Caco-2 (cell line): ENCODE results near the gene VEPH1. TPM values are rescaled to one million over a fixed set of nuclear protein-coding genes. Genes with fewer than 3 reads are reported as not detected.

Source experiments
- BruUV-seq: library from RNA; stranded (reverse); fragments of 400-500 nt; replicated peaks from 2 replicates; lab custom pipeline; 2021; lab: Mats Ljungman, UMichigan
- CTCF ChIA-PET: fragments of 300-600 bp; sonication (Branson Sonifier 250); formaldehyde crosslinking; loops from one replicate; lab custom pipeline; 2022; ENCODE audit warnings: antibody characterized with exemption; lab: Charles Lee
- POLR2A ChIA-PET: fragments of 300-600 bp; sonication (Branson Sonifier 250); formaldehyde crosslinking; loops from one replicate; lab custom pipeline; 2022; ENCODE audit warnings: antibody characterized with exemption; lab: Charles Lee
- DNase-seq, 2 experiments: peaks; one replicate each; pipeline versions ENCODE4 v3.0.0 to v3.0.0-alpha.2; 2020 to 2022
- H3K27me3 ChIP-seq: replicated peaks from 2 replicates; pipeline ENCODE4 v1.6.0; 2011; ENCODE audit warnings: low read length; ENCODE audit not compliant: control insufficient read depth, insufficient read depth
- H3K36me3 ChIP-seq: 2 replicates; pipeline ENCODE4 v1.5.1; 2011; ENCODE audit warnings: low read length; ENCODE audit not compliant: control insufficient read depth, insufficient read depth
- H3K4me1 ChIP-seq: fragments of 250-450 bp; sonication (Bioruptor Pico); 2 replicates; pipeline ENCODE4 v1.5.1; 2020; ENCODE audit warnings: mild to moderate bottlenecking
- H3K4me3 ChIP-seq: 2 replicates; pipeline ENCODE4 v1.5.1; 2011; ENCODE audit warnings: low read depth, mild to moderate bottlenecking, control low read depth, low read length
- H3K9me3 ChIP-seq: fragments of 250-450 bp; sonication (Bioruptor Pico); 2 replicates; pipeline ENCODE4 v1.5.1; 2020; ENCODE audit warnings: mild to moderate bottlenecking, moderate library complexity
- H3K27ac Mint-ChIP-seq: one replicate; pipeline ENCODE4 v1.8.0; 2022; ENCODE audit warnings: mixed read lengths; ENCODE audit not compliant: unreplicated experiment
- H3K27me3 Mint-ChIP-seq: one replicate; pipeline ENCODE4 v1.8.0; 2022; ENCODE audit warnings: mixed read lengths; ENCODE audit not compliant: insufficient read depth, unreplicated experiment
- H3K36me3 Mint-ChIP-seq: one replicate; pipeline ENCODE4 v1.8.0; 2022; ENCODE audit warnings: mild to moderate bottlenecking, mixed read lengths; ENCODE audit not compliant: insufficient read depth, unreplicated experiment
- H3K4me1 Mint-ChIP-seq: one replicate; pipeline ENCODE4 v1.8.0; 2022; ENCODE audit warnings: low read depth, mixed read lengths; ENCODE audit not compliant: unreplicated experiment
- H3K4me3 Mint-ChIP-seq: one replicate; pipeline ENCODE4 v1.8.0; 2022; ENCODE audit warnings: mild to moderate bottlenecking, moderate library complexity, mixed read lengths; ENCODE audit not compliant: unreplicated experiment
- H3K9me3 Mint-ChIP-seq: one replicate; pipeline ENCODE4 v1.8.0; 2022; ENCODE audit warnings: mixed read lengths; ENCODE audit not compliant: unreplicated experiment
- intact Hi-C: fragments of 100-400 bp; cut with micrococcal nuclease; formaldehyde crosslinking; loops from one replicate; pipeline ENCODE4 v1.10.0; 2022; ENCODE audit not compliant: unreplicated experiment
- total RNA-seq: library from RNA; stranded (reverse); gene quantifications from 2 replicates; pipeline ENCODE4 v1.2.3, GENCODE V29; 2022
- TF ChIP-seq, protein P1 (sequence below), 2 experiments: fragments of 200-600 bp in 1 of 2; IDR thresholded peaks; 1 replicate in 1 of 2; 2 replicates in 1 of 2; pipeline versions ENCODE4 v1.5.1 to v1.8.0; 2011 to 2022; ENCODE audit warnings: antibody characterized with exemption in 1 of 2, control low read depth in 1 of 2, inconsistent platforms in 1 of 2, low read depth in 1 of 2, low read length in 1 of 2, mild to moderate bottlenecking in 1 of 2, moderate library complexity in 1 of 2; ENCODE audit not compliant: insufficient read depth in 1 of 2, severe bottlenecking in 1 of 2, unreplicated experiment in 1 of 2

The VEPH1 gene
- total RNA-seq, 1 experiment from 2014 or later: 12.0 TPM

DNA sequence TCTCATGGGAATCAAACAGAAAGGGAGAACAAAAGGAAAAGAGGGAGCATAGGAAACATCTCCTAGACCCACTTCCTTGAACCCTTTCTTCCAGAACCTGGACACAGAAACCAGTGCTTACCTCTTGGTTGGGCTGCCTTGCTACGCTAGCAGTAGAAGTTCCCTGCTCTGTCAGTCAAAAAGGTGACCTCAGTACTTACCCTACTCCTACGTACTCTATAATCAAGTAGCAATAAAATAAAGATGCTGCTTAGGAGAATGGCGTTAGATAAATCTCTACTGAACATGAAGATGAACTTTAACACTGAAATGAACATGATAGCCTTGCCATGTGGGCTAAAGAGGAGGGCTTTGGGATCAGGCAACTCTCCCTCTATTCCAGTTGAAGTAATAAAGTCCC, 7.4 kb downstream of the VEPH1 start:
- Mint-ChIP-seq H3K4me3 (no peak overlapping the region), H3K9me3 (no peaks in the 10 kb centered on the region), H3K36me3 (peaks cover 16% of the 10 kb centered on the region), H3K27ac (no peak overlapping the region), H3K4me1 (peaks cover 6% of the 10 kb centered on the region), H3K27me3 (no peaks in the 10 kb centered on the region)
- CTCF ChIA-PET: no interaction called here
- POLR2A ChIA-PET: no interaction called here
- Histone ChIP-seq H3K4me3 (no peak overlapping the region), H3K36me3 (no peaks in the 10 kb centered on the region), H3K27me3 (no peaks in the 10 kb centered on the region), H3K4me1 (peaks cover 15% of the 10 kb centered on the region; the same call in 1 of the 2 replicates), H3K9me3 (no peaks in the 10 kb centered on the region)
- TF ChIP-seq, protein P1, sequence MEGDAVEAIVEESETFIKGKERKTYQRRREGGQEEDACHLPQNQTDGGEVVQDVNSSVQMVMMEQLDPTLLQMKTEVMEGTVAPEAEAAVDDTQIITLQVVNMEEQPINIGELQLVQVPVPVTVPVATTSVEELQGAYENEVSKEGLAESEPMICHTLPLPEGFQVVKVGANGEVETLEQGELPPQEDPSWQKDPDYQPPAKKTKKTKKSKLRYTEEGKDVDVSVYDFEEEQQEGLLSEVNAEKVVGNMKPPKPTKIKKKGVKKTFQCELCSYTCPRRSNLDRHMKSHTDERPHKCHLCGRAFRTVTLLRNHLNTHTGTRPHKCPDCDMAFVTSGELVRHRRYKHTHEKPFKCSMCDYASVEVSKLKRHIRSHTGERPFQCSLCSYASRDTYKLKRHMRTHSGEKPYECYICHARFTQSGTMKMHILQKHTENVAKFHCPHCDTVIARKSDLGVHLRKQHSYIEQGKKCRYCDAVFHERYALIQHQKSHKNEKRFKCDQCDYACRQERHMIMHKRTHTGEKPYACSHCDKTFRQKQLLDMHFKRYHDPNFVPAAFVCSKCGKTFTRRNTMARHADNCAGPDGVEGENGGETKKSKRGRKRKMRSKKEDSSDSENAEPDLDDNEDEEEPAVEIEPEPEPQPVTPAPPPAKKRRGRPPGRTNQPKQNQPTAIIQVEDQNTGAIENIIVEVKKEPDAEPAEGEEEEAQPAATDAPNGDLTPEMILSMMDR (IDR thresholded peaks at IDR 0.05; ENCODE audit: insufficient read depth in 1 of 2, low read depth in 1 of 2, low read length in 1 of 2, severe bottlenecking in 1 of 2, unreplicated experiment in 1 of 2): no peak
- intact Hi-C loops: no loop called here
- no TSS peak for BruUV-seq
- DNase-seq: no peak

DNA sequence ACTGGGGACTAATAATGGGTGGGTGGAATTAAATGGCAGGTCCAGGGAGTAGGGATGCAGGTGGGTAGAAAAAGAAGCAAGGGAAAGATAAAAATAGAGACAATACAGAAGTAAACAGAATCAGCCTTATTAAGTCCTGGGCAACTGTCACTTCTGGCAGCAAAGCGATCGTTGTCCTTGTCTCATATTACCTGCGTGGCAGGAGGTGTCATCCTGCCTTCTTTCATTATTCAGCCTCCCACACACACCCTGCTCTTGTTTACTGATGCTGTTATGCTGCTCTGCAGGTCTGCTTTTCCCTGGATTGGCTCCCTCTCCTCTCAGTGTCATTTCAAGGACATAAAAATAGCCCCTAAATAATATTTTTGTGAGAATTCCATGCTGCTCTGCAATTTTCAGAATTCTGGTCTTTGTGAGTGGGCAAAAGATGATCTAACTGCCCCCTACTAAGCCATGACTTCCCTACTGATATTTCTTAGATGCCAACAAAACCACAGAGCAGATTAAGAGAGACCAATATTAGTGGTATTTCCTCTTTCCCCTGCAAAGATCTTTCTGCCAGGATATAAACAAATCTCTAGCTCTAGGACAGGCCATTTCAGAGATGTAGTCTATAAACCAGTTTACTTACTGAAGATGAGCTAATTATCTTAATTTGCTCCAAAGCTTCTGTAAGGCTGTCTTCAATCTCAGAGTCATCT, 8.5 kb downstream of the VEPH1 start:
- Mint-ChIP-seq H3K9me3 (no peaks in the 10 kb centered on the region), H3K27ac (no peak overlapping the region), H3K4me3 (no peak overlapping the region), H3K36me3 (peaks cover 16% of the 10 kb centered on the region), H3K4me1 (peaks cover 6% of the 10 kb centered on the region), H3K27me3 (no peaks in the 10 kb centered on the region)
- Histone ChIP-seq H3K27me3 (no peaks in the 10 kb centered on the region), H3K9me3 (no peaks in the 10 kb centered on the region), H3K4me1 (peaks cover 5% of the 10 kb centered on the region; the same call in 1 of the 2 replicates), H3K4me3 (no peak overlapping the region), H3K36me3 (no peaks in the 10 kb centered on the region)
- intact Hi-C loops: no loop called here
- POLR2A ChIA-PET: no interaction called here
- DNase-seq: no peak
- TF ChIP-seq, protein P1 (IDR thresholded peaks at IDR 0.05; ENCODE audit: insufficient read depth in 1 of 2, low read depth in 1 of 2, low read length in 1 of 2, severe bottlenecking in 1 of 2, unreplicated experiment in 1 of 2): no peak
- no TSS peak for BruUV-seq
- CTCF ChIA-PET: interaction anchor here (0.5 kb wide), 1 partner anchor 305 kb away, joined by 3 read pairs; no protein-coding TSS in a partner anchor

DNA sequence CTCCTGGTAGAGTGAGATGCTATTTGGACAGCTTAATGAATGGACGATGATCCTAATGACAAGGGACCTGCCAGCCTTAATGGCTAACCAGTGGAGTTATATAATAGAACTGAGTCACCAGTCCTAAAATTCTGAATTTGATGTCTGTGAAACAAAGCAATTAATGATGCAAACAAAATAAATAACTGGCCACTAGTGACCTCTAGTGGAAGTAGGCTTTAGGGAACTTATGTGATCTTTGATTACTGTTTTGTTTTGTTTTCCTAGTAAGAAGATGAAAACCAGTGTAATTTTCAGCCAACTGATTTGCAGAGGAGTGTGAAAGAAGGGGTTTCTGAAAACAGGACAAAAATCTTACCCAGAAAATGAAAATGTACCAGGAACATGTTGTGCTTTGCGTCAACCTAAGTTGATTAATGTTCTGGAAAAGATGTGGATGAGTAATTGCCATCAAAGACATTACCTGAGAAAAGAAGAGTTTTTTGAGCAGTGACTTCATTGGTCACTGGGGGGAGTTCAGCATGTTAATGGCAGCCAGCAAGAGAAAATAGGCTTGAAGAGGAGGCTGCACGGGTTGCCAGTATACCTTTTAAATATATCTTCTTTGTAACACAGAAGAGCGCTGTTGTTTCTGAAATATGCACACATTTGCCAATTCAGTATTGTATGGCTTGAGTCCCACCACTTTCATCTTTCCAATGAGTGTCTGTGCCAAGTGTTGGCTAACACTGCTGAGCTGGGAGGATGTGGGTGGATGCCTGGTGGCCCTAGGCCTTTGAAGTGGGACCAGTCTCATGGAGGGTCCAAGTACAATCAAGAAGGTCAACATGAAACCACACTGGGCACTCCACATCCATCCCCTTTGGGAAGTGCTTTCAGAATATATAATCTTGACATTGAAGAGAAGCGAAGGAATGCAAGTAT, 9.3 kb downstream of the VEPH1 start:
- CTCF ChIA-PET: no interaction called here
- Histone ChIP-seq H3K4me1 (peaks cover 5% of the 10 kb centered on the region; the same call in 1 of the 2 replicates), H3K9me3 (no peaks in the 10 kb centered on the region), H3K4me3 (no peak overlapping the region), H3K27me3 (no peaks in the 10 kb centered on the region), H3K36me3 (no peaks in the 10 kb centered on the region)
- Mint-ChIP-seq H3K9me3 (no peaks in the 10 kb centered on the region), H3K4me1 (peaks cover 6% of the 10 kb centered on the region), H3K27ac (no peak overlapping the region), H3K4me3 (no peak overlapping the region), H3K36me3 (peaks cover 9% of the 10 kb centered on the region), H3K27me3 (no peaks in the 10 kb centered on the region)
- intact Hi-C loops: loop anchor here (2.0 kb wide), 1 partner anchor 289 kb away; no protein-coding TSS in a partner anchor
- peak in 1 of 2 experiments; percentile 16 for DNase-seq
- no TSS peak for BruUV-seq
- POLR2A ChIA-PET: no interaction called here
- TF ChIP-seq, protein P1 (IDR thresholded peaks at IDR 0.05; ENCODE audit: insufficient read depth in 1 of 2, low read depth in 1 of 2, low read length in 1 of 2, severe bottlenecking in 1 of 2, unreplicated experiment in 1 of 2): peak; percentile 42 to 43
